Loucy (cell line): ENCODE measurements around the gene FAM222A.

Experiments used
- H2AFZ ChIP-seq: fragments of 200-600 bp; sonication (generic); 2 replicates; pipeline ENCODE4 v1.6.0; 2016; ENCODE audit warnings: antibody characterized with exemption, mild to moderate bottlenecking, low read length, moderate library complexity
- H3F3A ChIP-seq: fragments of 200-600 bp; 2 replicates; pipeline ENCODE4 v1.6.0; 2016; ENCODE audit warnings: antibody characterized with exemption, low read depth, mild to moderate bottlenecking
- H3K27me3 ChIP-seq: fragments of 200-600 bp; sonication (generic); 2 replicates; pipeline ENCODE4 v1.6.1; 2014; ENCODE audit warnings: low read length, mild to moderate bottlenecking; ENCODE audit not compliant: insufficient read depth, poor library complexity, severe bottlenecking
- H3K36me3 ChIP-seq: fragments of 200-600 bp; sonication (generic); 2 replicates; pipeline ENCODE4 v1.6.1; 2016; ENCODE audit warnings: low read length; ENCODE audit not compliant: insufficient read depth
- H3K4me1 ChIP-seq: fragments of 200-600 bp; sonication (generic); 2 replicates; pipeline ENCODE4 v1.5.1; 2014; ENCODE audit warnings: low read length, mild to moderate bottlenecking; ENCODE audit not compliant: insufficient read depth, poor library complexity, severe bottlenecking
- H3K4me2 ChIP-seq: fragments of 200-600 bp; sonication (generic); 2 replicates; pipeline ENCODE4 v1.6.0; 2014; ENCODE audit warnings: antibody characterized with exemption, low read length, low read depth, mild to moderate bottlenecking; ENCODE audit not compliant: poor library complexity, severe bottlenecking
- H3K4me3 ChIP-seq: fragments of 200-600 bp; sonication (generic); 2 replicates; pipeline ENCODE4 v1.5.1; 2014; ENCODE audit warnings: low read length, mild to moderate bottlenecking, mixed read lengths; ENCODE audit not compliant: poor library complexity, severe bottlenecking
- H3K79me2 ChIP-seq: fragments of 200-600 bp; sonication (generic); 2 replicates; pipeline ENCODE4 v1.6.1; 2014; ENCODE audit warnings: low read length; ENCODE audit not compliant: insufficient read depth
- H3K9ac ChIP-seq: fragments of 200-600 bp; sonication (generic); 2 replicates; pipeline ENCODE4 v1.6.0; 2014; ENCODE audit warnings: mild to moderate bottlenecking, low read depth, low read length, moderate library complexity; ENCODE audit not compliant: poor library complexity, severe bottlenecking
- H3K9me2 ChIP-seq: fragments of 200-600 bp; sonication (generic); replicated peaks from 2 replicates; pipeline ENCODE4 v1.6.1; 2016; ENCODE audit warnings: low read depth, low read length, mixed read lengths
- H3K9me3 ChIP-seq: fragments of 200-600 bp; sonication (generic); 2 replicates; pipeline ENCODE4 v1.6.1; 2014; ENCODE audit warnings: mild to moderate bottlenecking, antibody characterized with exemption, low read length, low read depth; ENCODE audit not compliant: insufficient read depth
- H4K20me1 ChIP-seq: fragments of 200-600 bp; sonication (generic); 2 replicates; pipeline ENCODE4 v1.6.0; 2014; ENCODE audit warnings: antibody characterized with exemption, low read length, mild to moderate bottlenecking; ENCODE audit not compliant: insufficient read depth, poor library complexity, severe bottlenecking
- CTCF ChIP-seq: fragments of 200-600 bp; sonication (generic); conservative IDR thresholded peaks from 2 replicates; pipeline ENCODE4 v1.5.1; 2014; ENCODE audit warnings: mild to moderate bottlenecking, antibody characterized with exemption, low read length
- EZH2phosphoT487 ChIP-seq: fragments of 200-600 bp; IDR thresholded peaks from 2 replicates; pipeline ENCODE4 v1.6.1; 2018; ENCODE audit warnings: antibody characterized with exemption, mild to moderate bottlenecking, moderate library complexity, borderline replicate concordance

The FAM222A gene

GRCh38 chr12:109685574-109686447 lies 27.8 kb upstream of the FAM222A start:
- H3K27me3 ChIP-seq = no peaks in the 10 kb centered on the region
- no peak overlapping the region for H3K9ac ChIP-seq

GRCh38 chr12:109686523-109686922 lies 27.1 kb upstream of the FAM222A start:
- no peak overlapping the region for H2AFZ ChIP-seq
- H3K79me2 ChIP-seq = no peaks in the 10 kb centered on the region
- no peaks in the 10 kb centered on the region for H3F3A ChIP-seq
- no peaks in the 10 kb centered on the region for H4K20me1 ChIP-seq
- no peak overlapping the region for H3K9ac ChIP-seq
- no peak overlapping the region for H3K4me3 ChIP-seq
- no peaks in the 10 kb centered on the region for H3K9me2 ChIP-seq
- peaks cover 1% of the 10 kb centered on the region for H3K27me3 ChIP-seq
- H3K4me2 ChIP-seq = no peak overlapping the region
- H3K9me3 ChIP-seq = no peaks in the 10 kb centered on the region
- TF ChIP-seq EZH2phosphoT487 (no peak), CTCF (no peak)
- H3K4me1 ChIP-seq = no peaks in the 10 kb centered on the region
- H3K36me3 ChIP-seq = no peaks in the 10 kb centered on the region

More at GRCh38 chr12:109685574-109686447, 27.8 kb upstream of the FAM222A start:
- Histone ChIP-seq H3K9me2 (no peaks in the 10 kb centered on the region), H3K36me3 (no peaks in the 10 kb centered on the region), H4K20me1 (no peaks in the 10 kb centered on the region), H3K4me3 (no peak overlapping the region), H3K4me1 (no peaks in the 10 kb centered on the region), H3F3A (no peaks in the 10 kb centered on the region), H3K4me2 (no peak overlapping the region), H3K9me3 (no peaks in the 10 kb centered on the region), H3K79me2 (no peaks in the 10 kb centered on the region), H2AFZ (no peak overlapping the region)
- TF ChIP-seq CTCF (no peak), EZH2phosphoT487 (no peak)

- H4K20me1 ChIP-seq = no peaks in the 10 kb centered on the region
- H3K4me3 ChIP-seq = no peak overlapping the region
- H3K79me2 ChIP-seq = no peaks in the 10 kb centered on the region
- H3K9me3 ChIP-seq = no peaks in the 10 kb centered on the region
- H3K36me3 ChIP-seq = no peaks in the 10 kb centered on the region
- H3K9ac ChIP-seq = no peak overlapping the region
- TF ChIP-seq EZH2phosphoT487 (no peak), CTCF (no peak)
- no peaks in the 10 kb centered on the region for H3F3A ChIP-seq
- no peak overlapping the region for H2AFZ ChIP-seq
- no peaks in the 10 kb centered on the region for H3K4me1 ChIP-seq
- H3K4me2 ChIP-seq = no peak overlapping the region
- H3K9me2 ChIP-seq = no peaks in the 10 kb centered on the region
- peaks cover 7% of the 10 kb centered on the region for H3K27me3 ChIP-seq
Observed at GRCh38 chr12:109687250-109687649, 26.4 kb upstream of the FAM222A start.
